ENCODE data around the gene EFCAB6. TPM values are rescaled to one million over a fixed set of nuclear protein-coding genes. Genes with fewer than 3 reads are reported as not detected.

EFCAB6 gene
- total RNA-seq, 1 experiment from 2014 or later = 2.6 TPM

GRCh38 chr22:43745411-43745770 is 66.7 kb downstream of the EFCAB6 start:
- DNase-seq (ENCODE audit: low spot score) = no peak

GRCh38 chr22:43744700-43745410 is 67.2 kb downstream of the EFCAB6 start:
- DNase-seq (ENCODE audit: low spot score) = no peak

- DNase-seq (ENCODE audit: low spot score) = no peak
These were observed 68.0 kb downstream of the EFCAB6 start for GRCh38 chr22:43743929-43744643.

GRCh38 chr22:43743131-43743530 is 69.0 kb downstream of the EFCAB6 start:
- DNase-seq (ENCODE audit: low spot score) = peak; percentile 15

- no peak for DNase-seq (ENCODE audit: low spot score)
These were observed 69.8 kb downstream of the EFCAB6 start for GRCh38 chr22:43742154-43742950.

- no peak for DNase-seq (ENCODE audit: low spot score)
These were observed 71.4 kb downstream of the EFCAB6 start for GRCh38 chr22:43740587-43741270.

GRCh38 chr22:43739851-43740379 is 72.2 kb downstream of the EFCAB6 start:
- DNase-seq (ENCODE audit: low spot score) = no peak

GRCh38 chr22:43737150-43737828 is 74.8 kb downstream of the EFCAB6 start:
- no peak for DNase-seq (ENCODE audit: low spot score)

- no peak for DNase-seq (ENCODE audit: low spot score)
These were observed 75.5 kb downstream of the EFCAB6 start for GRCh38 chr22:43736651-43737050.

- DNase-seq (ENCODE audit: low spot score) = no peak
These were observed 77.5 kb downstream of the EFCAB6 start for GRCh38 chr22:43734370-43735150.

GRCh38 chr22:43733138-43733537 is 79.0 kb downstream of the EFCAB6 start:
- no peak for DNase-seq (ENCODE audit: low spot score)

- no peak for DNase-seq (ENCODE audit: low spot score)
These were observed 80.1 kb downstream of the EFCAB6 start for GRCh38 chr22:43731988-43732387.

GRCh38 chr22:43726964-43727543 is 85.1 kb downstream of the EFCAB6 start:
- DNase-seq (ENCODE audit: low spot score) = no peak

GRCh38 chr22:43726322-43726721 is 85.8 kb downstream of the EFCAB6 start:
- peak; percentile 51 for DNase-seq (ENCODE audit: low spot score)

GRCh38 chr22:43723816-43724215 is 88.3 kb downstream of the EFCAB6 start:
- peak; percentile 74 for DNase-seq (ENCODE audit: low spot score)

- DNase-seq (ENCODE audit: low spot score) = no peak
These were observed 89.7 kb downstream of the EFCAB6 start for GRCh38 chr22:43722444-43722843.

- no peak for DNase-seq (ENCODE audit: low spot score)
These were observed 91.4 kb downstream of the EFCAB6 start for GRCh38 chr22:43720716-43721115.

- DNase-seq (ENCODE audit: low spot score) = no peak
These were observed 98.0 kb downstream of the EFCAB6 start for GRCh38 chr22:43714104-43714503.

GRCh38 chr22:43711681-43712080 is 100.4 kb downstream of the EFCAB6 start:
- no peak for DNase-seq (ENCODE audit: low spot score)

- DNase-seq (ENCODE audit: low spot score) = peak; percentile 75
These were observed 104.5 kb downstream of the EFCAB6 start for GRCh38 chr22:43707648-43708047.
